Fibroblast of skin of right quadriceps (primary cell): Measurements from ENCODE around the gene TUBA1B.

ENCODE experiments used
- DNase-seq: peaks from one replicate; pipeline ENCODE4 v3.0.0-alpha.2; 2013

Gene TUBA1B

GRCh38 chr12:49126852-49127763 is 4.1 kb downstream of the TUBA1B start:
- no peak for DNase-seq

- peak; percentile 51 for DNase-seq
Observed at GRCh38 chr12:49121047-49121696, 10.0 kb downstream of the TUBA1B start.

- no peak for DNase-seq
Observed at GRCh38 chr12:49111206-49111605, 20.0 kb downstream of the TUBA1B start.

- DNase-seq: peak; percentile 99
Observed at GRCh38 chr12:49110464-49111155, 20.6 kb downstream of the TUBA1B start, which contains the start of gene LMBR1L. Gene LMBR1L (minus strand): TSS chr12:49110847. CDS start chr12:49110555, 292 bp downstream.

GRCh38 chr12:49109641-49110463 is 21.3 kb downstream of the TUBA1B start:
- DNase-seq: no peak

GRCh38 chr12:49108958-49109404 is 22.2 kb downstream of the TUBA1B start:
- no peak for DNase-seq

- no peak for DNase-seq
Observed at GRCh38 chr12:49105504-49106084, 25.6 kb downstream of the TUBA1B start.

GRCh38 chr12:49104822-49105221 is 26.4 kb downstream of the TUBA1B start:
- DNase-seq: no peak

GRCh38 chr12:49100380-49100779 is 30.8 kb downstream of the TUBA1B start:
- DNase-seq: no peak

- DNase-seq: no peak
Observed at GRCh38 chr12:49098703-49099102, 32.5 kb downstream of the TUBA1B start.

GRCh38 chr12:49098035-49098451 is 33.2 kb downstream of the TUBA1B start:
- DNase-seq: no peak

- no peak for DNase-seq
Observed at GRCh38 chr12:49097381-49097780, 33.8 kb downstream of the TUBA1B start.

GRCh38 chr12:49094975-49095365 is 36.2 kb downstream of the TUBA1B start:
- DNase-seq: no peak

- DNase-seq: no peak
Observed at GRCh38 chr12:49094160-49094974, 36.8 kb downstream of the TUBA1B start, which contains the start of gene DHH. Gene DHH (minus strand): TSS chr12:49094801. CDS start chr12:49094512, 289 bp downstream.

- DNase-seq: no peak
Observed at GRCh38 chr12:49093792-49094159, 37.4 kb downstream of the TUBA1B start.

- no peak for DNase-seq
Observed at GRCh38 chr12:49092816-49093406, 38.3 kb downstream of the TUBA1B start.

- no peak for DNase-seq
Observed at GRCh38 chr12:49092086-49092815, 38.9 kb downstream of the TUBA1B start.

GRCh38 chr12:49091836-49092085 is 39.4 kb downstream of the TUBA1B start:
- DNase-seq: no peak

- DNase-seq: no peak
Observed at GRCh38 chr12:49091056-49091835, 39.9 kb downstream of the TUBA1B start.
